ENCODE data around the gene NUP93. TPM values are rescaled to one million over a fixed set of nuclear protein-coding genes. Genes with fewer than 3 reads are reported as not detected.

Gene NUP93
- total and polyA plus RNA-seq, 2 of the 8 experiments (the other 6 are each of a cell fraction or from before 2014, with no cell fraction given) = 147 to 201 TPM

DNA sequence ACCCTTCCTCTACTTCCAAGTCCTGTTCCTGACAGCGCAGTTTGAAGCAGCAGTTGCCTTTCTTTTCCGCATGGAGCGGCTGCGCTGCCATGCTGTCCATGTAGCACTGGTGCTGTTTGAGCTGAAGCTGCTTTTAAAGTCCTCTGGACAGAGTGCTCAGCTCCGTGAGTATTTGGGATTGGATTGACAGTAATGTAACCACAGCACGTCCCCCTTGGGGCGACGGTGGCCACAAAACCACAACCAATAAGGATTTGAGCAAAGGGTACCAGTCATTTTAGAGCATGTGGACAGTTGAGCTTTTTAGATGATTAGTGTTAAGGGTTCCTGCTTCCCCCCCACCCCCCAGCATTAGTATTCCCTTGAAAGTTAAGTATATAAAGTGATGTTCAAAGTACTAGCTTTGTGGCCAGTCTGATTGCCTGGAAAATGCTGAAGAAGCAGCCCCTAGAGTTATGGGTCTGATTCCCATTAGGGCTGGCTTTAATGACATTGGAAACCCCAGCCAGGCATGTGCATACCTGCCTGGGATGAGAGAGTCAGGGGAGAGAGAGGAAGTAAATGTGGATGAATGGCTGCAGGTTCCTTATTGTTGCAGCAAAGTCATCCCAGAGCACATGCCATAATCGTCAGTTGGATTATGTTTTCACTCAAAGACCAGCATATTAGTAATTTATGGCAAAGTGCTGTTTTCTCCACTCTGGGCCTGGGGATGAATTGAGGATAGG lies 103.5 kb downstream of the NUP93 start:
- Histone ChIP-seq H3K79me2 (ENCODE audit: control insufficient read depth in 1 of 2, insufficient read depth in 2 of 2, low read length in 2 of 2) (no peaks in the 10 kb centered on the region), H3K4me2 (ENCODE audit: insufficient read depth in 1 of 2, low read depth in 2 of 2, low read length in 2 of 2) (no peak overlapping the region), H3K56ac (replicated peaks; ENCODE audit: insufficient read length, low read depth, low read length) (no peak overlapping the region), H2BK12ac (ENCODE audit: low read depth, low read length) (no peak overlapping the region), H2BK20ac (ENCODE audit: low read length) (no peak overlapping the region), H3K4ac (replicated peaks; ENCODE audit: insufficient read length, low read depth, low read length) (no peak overlapping the region), H3K36me3 (ENCODE audit: control insufficient read depth in 2 of 4, insufficient read depth in 4 of 4, low read length in 3 of 4) (peaks cover 13 to 75% (median 49%) of the 10 kb centered on the region in 4 experiments), H4K91ac (replicated peaks; ENCODE audit: insufficient read length, low read length) (no peak overlapping the region), H2AK5ac (ENCODE audit: low read depth, low read length) (no peak overlapping the region), H3K14ac (ENCODE audit: insufficient read length) (no peak overlapping the region), H3K4me1 (replicated peaks in 1 of 4; ENCODE audit: control insufficient read depth in 3 of 4, insufficient read depth in 4 of 4, low read length in 3 of 4) (no peaks in the 10 kb centered on the region), H2BK15ac (ENCODE audit: low read length) (no peak overlapping the region), H2BK120ac (replicated peaks; ENCODE audit: low read depth, low read length) (no peak overlapping the region), H2BK5ac (ENCODE audit: low read depth, low read length) (no peak overlapping the region), H3K9ac (replicated peaks in 1 of 4; ENCODE audit: extremely low read depth in 1 of 4, low read depth in 3 of 4, low read length in 3 of 4) (no peak overlapping the region), H4K20me1 (replicated peaks in 1 of 2; ENCODE audit: control insufficient read depth in 1 of 2, insufficient read depth in 2 of 2, low read length in 2 of 2) (peaks cover 0 to 5% of the 10 kb centered on the region in 2 experiments), H3K23me2 (ENCODE audit: low read depth, low read length) (no peaks in the 10 kb centered on the region), H3K27me3 (replicated peaks in 1 of 4; ENCODE audit: control insufficient read depth in 3 of 4, extremely low read depth in 1 of 4, insufficient read depth in 3 of 4, low read length in 3 of 4) (no peaks in the 10 kb centered on the region; a peak in 1 of 7 replicates), H3K27ac (ENCODE audit: low read depth, low read length) (no peak overlapping the region), H3K79me1 (ENCODE audit: low read depth, low read length) (no peaks in the 10 kb centered on the region), H3K23ac (ENCODE audit: insufficient read length) (no peak overlapping the region), H3K4me3 (ENCODE audit: extremely low read depth in 1 of 4, insufficient read depth in 2 of 4, low read depth in 3 of 4, low read length in 4 of 4) (no peak overlapping the region), H3K9me3 (ENCODE audit: insufficient read depth in 2 of 2, low read depth in 1 of 2, low read length in 1 of 2) (no peaks in the 10 kb centered on the region), H2AFZ (ENCODE audit: low read length) (no peak overlapping the region), H4K8ac (ENCODE audit: extremely low read depth, insufficient read depth, low read length) (no peak overlapping the region), H4K5ac (ENCODE audit: insufficient read length, low read depth, low read length) (no peak overlapping the region), H3K18ac (ENCODE audit: extremely low read depth, low read length) (no peak overlapping the region)
- FAIRE-seq = no peak
- POLR2A ChIA-PET (ENCODE audit: partially characterized antibody) = no interaction called here
- CTCF ChIA-PET (ENCODE audit: partially characterized antibody) = interaction anchor here (0.7 to 1.3 kb wide), 2 partner anchors 18 to 36 kb away, joined by 3 read pairs; no protein-coding TSS in a partner anchor
- no peak for DNase-seq (ENCODE audit: low read depth in 1 of 2, low spot score in 2 of 2)
- TF ChIP-seq ASH2L (IDR thresholded peaks at IDR 0.05; ENCODE audit: low read length) = no peak
- no peak for TF ChIP-seq RBBP5 (IDR thresholded peaks at IDR 0.05; ENCODE audit: borderline replicate concordance, low read depth, low read length)
- TF ChIP-seq BRCA1 (IDR thresholded peaks at IDR 0.05; ENCODE audit: low read depth, low read length) = no peak
- no peak for TF ChIP-seq TAF1 (IDR thresholded peaks at IDR 0.05; ENCODE audit: low read depth, low read length)
- 89% methylated on average over 9 of the region's 9 CpGs; no CpG with 5 or more reads in 1 of the 2 experiments for WGBS, 2 experiments (ENCODE audit: extremely low coverage in 1 of 2, insufficient coverage in 1 of 2, insufficient read length in 1 of 2, insufficient replicate concordance in 2 of 2, low coverage in 1 of 2, low lambda C conversion rate in 2 of 2, missing lambda C conversion rate in 1 of 2)

Data from H1 (cell line).